Breast epithelium (tissue), 3 donors: ENCODE results near the gene ITPR1.

Experiments used
- POLR2A ChIP-seq: fragments of 450-650 bp; IDR thresholded peaks from one replicate; pipeline ENCODE4 v1.6.1; 2016; ENCODE audit warnings: antibody characterized with exemption, mild to moderate bottlenecking, moderate library complexity
- POLR2AphosphoS5 ChIP-seq, 3 donors: sonication (generic); formaldehyde crosslinking; IDR thresholded peaks; one replicate each; pipeline ENCODE4 v1.6.1; 2017; ENCODE audit warnings: antibody characterized with exemption in 3 of 3
- TF ChIP-seq, protein P1 (sequence below), 3 donors: fragments of 450-650 bp; IDR thresholded peaks; one replicate each; pipeline ENCODE4 v1.5.1; 2016 to 2017; ENCODE audit warnings: antibody characterized with exemption in 3 of 3, mild to moderate bottlenecking in 3 of 3, moderate library complexity in 3 of 3

DNA sequence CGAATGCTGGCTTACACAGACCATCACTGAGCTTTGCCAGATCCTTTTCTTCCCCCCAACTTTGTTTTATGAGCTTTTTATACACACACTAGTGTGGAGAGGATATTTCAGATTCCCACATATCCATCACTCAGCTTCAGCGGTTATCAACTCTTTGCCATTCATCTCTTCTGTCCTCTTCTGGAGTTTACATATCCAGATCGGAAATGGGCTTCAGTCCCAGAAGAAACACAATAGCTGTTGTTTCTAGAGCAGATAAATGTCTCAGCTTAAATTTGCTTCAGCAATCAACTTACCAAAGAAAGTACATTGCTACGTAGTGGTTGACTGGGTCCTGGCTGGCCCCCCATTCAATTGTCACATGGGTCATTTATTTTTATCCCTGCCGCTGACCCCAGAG, 300.2 kb downstream of the ITPR1 start:
- TF ChIP-seq POLR2A = no peak
- no peak for TF ChIP-seq POLR2AphosphoS5 (IDR thresholded peaks at IDR 0.05)
- TF ChIP-seq, protein P1, sequence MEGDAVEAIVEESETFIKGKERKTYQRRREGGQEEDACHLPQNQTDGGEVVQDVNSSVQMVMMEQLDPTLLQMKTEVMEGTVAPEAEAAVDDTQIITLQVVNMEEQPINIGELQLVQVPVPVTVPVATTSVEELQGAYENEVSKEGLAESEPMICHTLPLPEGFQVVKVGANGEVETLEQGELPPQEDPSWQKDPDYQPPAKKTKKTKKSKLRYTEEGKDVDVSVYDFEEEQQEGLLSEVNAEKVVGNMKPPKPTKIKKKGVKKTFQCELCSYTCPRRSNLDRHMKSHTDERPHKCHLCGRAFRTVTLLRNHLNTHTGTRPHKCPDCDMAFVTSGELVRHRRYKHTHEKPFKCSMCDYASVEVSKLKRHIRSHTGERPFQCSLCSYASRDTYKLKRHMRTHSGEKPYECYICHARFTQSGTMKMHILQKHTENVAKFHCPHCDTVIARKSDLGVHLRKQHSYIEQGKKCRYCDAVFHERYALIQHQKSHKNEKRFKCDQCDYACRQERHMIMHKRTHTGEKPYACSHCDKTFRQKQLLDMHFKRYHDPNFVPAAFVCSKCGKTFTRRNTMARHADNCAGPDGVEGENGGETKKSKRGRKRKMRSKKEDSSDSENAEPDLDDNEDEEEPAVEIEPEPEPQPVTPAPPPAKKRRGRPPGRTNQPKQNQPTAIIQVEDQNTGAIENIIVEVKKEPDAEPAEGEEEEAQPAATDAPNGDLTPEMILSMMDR (IDR thresholded peaks at IDR 0.05) = no peak
